Fibroblast of lung (primary cell): ENCODE measurements around the gene SLC9A1.

Experiments
- EZH2 ChIP-seq: IDR thresholded peaks from 2 replicates; pipeline ENCODE4 v1.5.1; 2012; ENCODE audit warnings: low read length, control low read depth, mild to moderate bottlenecking; ENCODE audit errors: missing control alignments
- TF ChIP-seq, protein P1 (sequence below), 2 donors: IDR thresholded peaks in 1 of 2; conservative IDR thresholded peaks in 1 of 2; 1 replicate in 1 of 2; 2 replicates in 1 of 2; pipeline ENCODE4 v1.5.1; 2011 to 2012; ENCODE audit warnings: low read length in 2 of 2, control low read depth in 1 of 2, inconsistent platforms in 1 of 2, low read depth in 1 of 2, mild to moderate bottlenecking in 1 of 2

GRCh38 chr1:27070390-27071048 lies 84.4 kb downstream of the SLC9A1 start:
- TF ChIP-seq, protein P1, sequence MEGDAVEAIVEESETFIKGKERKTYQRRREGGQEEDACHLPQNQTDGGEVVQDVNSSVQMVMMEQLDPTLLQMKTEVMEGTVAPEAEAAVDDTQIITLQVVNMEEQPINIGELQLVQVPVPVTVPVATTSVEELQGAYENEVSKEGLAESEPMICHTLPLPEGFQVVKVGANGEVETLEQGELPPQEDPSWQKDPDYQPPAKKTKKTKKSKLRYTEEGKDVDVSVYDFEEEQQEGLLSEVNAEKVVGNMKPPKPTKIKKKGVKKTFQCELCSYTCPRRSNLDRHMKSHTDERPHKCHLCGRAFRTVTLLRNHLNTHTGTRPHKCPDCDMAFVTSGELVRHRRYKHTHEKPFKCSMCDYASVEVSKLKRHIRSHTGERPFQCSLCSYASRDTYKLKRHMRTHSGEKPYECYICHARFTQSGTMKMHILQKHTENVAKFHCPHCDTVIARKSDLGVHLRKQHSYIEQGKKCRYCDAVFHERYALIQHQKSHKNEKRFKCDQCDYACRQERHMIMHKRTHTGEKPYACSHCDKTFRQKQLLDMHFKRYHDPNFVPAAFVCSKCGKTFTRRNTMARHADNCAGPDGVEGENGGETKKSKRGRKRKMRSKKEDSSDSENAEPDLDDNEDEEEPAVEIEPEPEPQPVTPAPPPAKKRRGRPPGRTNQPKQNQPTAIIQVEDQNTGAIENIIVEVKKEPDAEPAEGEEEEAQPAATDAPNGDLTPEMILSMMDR (conservative IDR thresholded peaks at IDR 0.05 in 1 of 2, IDR thresholded peaks at IDR 0.05 in 1 of 2; ENCODE audit: low read depth in 1 of 2, low read length in 2 of 2), result no peak
- TF ChIP-seq EZH2, result no peak
